Spleen (tissue), 11 donors: ENCODE results near the gene FNDC3A. TPM values are rescaled to one million over a fixed set of nuclear protein-coding genes. Genes with fewer than 3 reads are reported as not detected.

Experiments
- DNase-seq: peaks from one replicate; pipeline ENCODE4 v3.0.0-alpha.2; 2020
- H3K27ac ChIP-seq, 8 donors: fragments of 200-600 bp; sonication (generic) in 7 of 8; 1 replicate in 4 of 8; 2 replicates in 4 of 8; pipeline versions ENCODE4 v1.5.0 to v1.8.0; 2016 to 2021; ENCODE audit warnings: inconsistent platforms in 4 of 8, mild to moderate bottlenecking in 4 of 8, moderate library complexity in 1 of 8
- H3K27me3 ChIP-seq, 7 donors: fragments of 200-600 bp; sonication (generic) in 6 of 7; replicated peaks in 1 of 7; 1 replicate in 4 of 7; 2 replicates in 3 of 7; pipeline versions ENCODE4 v1.5.0 to v1.8.0; 2016 to 2021; ENCODE audit warnings: inconsistent platforms in 3 of 7, mild to moderate bottlenecking in 1 of 7
- H3K36me3 ChIP-seq, 6 donors: fragments of 200-600 bp; sonication (generic) in 5 of 6; 1 replicate in 4 of 6; 2 replicates in 2 of 6; pipeline versions ENCODE4 v1.5.0 to v1.8.0; 2016 to 2021; ENCODE audit warnings: inconsistent platforms in 2 of 6
- H3K4me1 ChIP-seq, 6 donors: fragments of 200-600 bp; sonication (generic) in 5 of 6; 1 replicate in 3 of 6; 2 replicates in 3 of 6; pipeline versions ENCODE4 v1.5.0 to v1.8.0; 2016 to 2021; ENCODE audit warnings: inconsistent platforms in 3 of 6
- H3K4me3 ChIP-seq, 8 donors: fragments of 200-600 bp; sonication (generic) in 7 of 8; 1 replicate in 4 of 8; 2 replicates in 4 of 8; pipeline versions ENCODE4 v1.5.0 to v1.8.0; 2016 to 2021; ENCODE audit warnings: inconsistent platforms in 4 of 8, mild to moderate bottlenecking in 4 of 8, moderate library complexity in 2 of 8
- H3K9me3 ChIP-seq, 8 donors: fragments of 200-600 bp; sonication (generic) in 7 of 8; 1 replicate in 4 of 8; 2 replicates in 4 of 8; pipeline versions ENCODE4 v1.5.0 to v1.8.0; 2016 to 2021; ENCODE audit warnings: inconsistent platforms in 4 of 8
- POLR2A ChIP-seq, 3 donors: fragments of 450-650 bp; IDR thresholded peaks; one replicate each; pipeline ENCODE4 v1.5.1; 2017; ENCODE audit warnings: antibody characterized with exemption in 3 of 3, mild to moderate bottlenecking in 1 of 3
- POLR2AphosphoS5 ChIP-seq, 3 donors: sonication (generic); formaldehyde crosslinking; IDR thresholded peaks; one replicate each; pipeline ENCODE4 v1.5.1; 2017; ENCODE audit warnings: antibody characterized with exemption in 3 of 3
- WGBS, 5 donors: extraction: QIAGEN DNeasy Blood & Tissue Kit in 3 of 5; methylation state at CpG; one replicate each; pipeline versions ENCODE4 v1.1.5 to v1.1.7; 2013 to 2018; 5-methylcytosine and 5-hydroxymethylcytosine counted together
- intact Hi-C: fragments of 100-400 bp; cut with DNase I; formaldehyde crosslinking; loops from one replicate; pipeline ENCODE4 v1.15.0; 2023; ENCODE audit warnings: low total_unique reads
- polyA plus RNA-seq, 3 donors: library from polyadenylated mRNA; stranded (reverse); fragments of 200-250 nt; gene quantifications; one replicate each; pipeline ENCODE4 v1.2.1, GENCODE V29; 2013
- total RNA-seq, 7 donors: library from RNA; depleted of rRNA in 3 of 7; stranded (reverse); fragments of >200 nt in 3 of 7; fragmentation: NEBNext Ultra II Directional in 4 of 7; extraction: Animal tissue kit (Norgen Biotek cat#: 25700) in 4 of 7; gene quantifications; one replicate each; pipeline versions ENCODE4 v1.1.0 to v1.2.1, GENCODE V29; 2016 to 2021
- TF ChIP-seq, protein P1 (sequence below), 11 experiments: fragments of 200-600 bp in 7 of 11; fragments of 450-650 bp in 4 of 11; sonication (generic) in 4 of 11; IDR thresholded peaks in 8 of 11; conservative IDR thresholded peaks in 3 of 11; 1 replicate in 7 of 11; 2 replicates in 4 of 11; pipeline versions ENCODE4 v1.4.0 to v1.8.0; 2016 to 2021; ENCODE audit warnings: antibody characterized with exemption in 11 of 11, inconsistent platforms in 4 of 11, mild to moderate bottlenecking in 1 of 11
- donor health status: healthy with polysubstance abuse.
- donor health status: DM: no; HTN: no; CAD: no; lungs with moderate emphysema.
- donor health status: DM: no; HTN: no; CAD: no.
- donor health status: Bipolar disorder and iron deficiency.
- donor health status: healthy.
- donor health status: DM: no; HTN: no; CAD: no.
- donor health status: DM: yes; HTN: yes; CAD: no.

FNDC3A gene
- total and polyA plus RNA-seq, 10 donors: 11.2 to 83.7 (median 53.8) TPM

GRCh38 chr13:48954081-48954480 lies 21.6 kb upstream of the FNDC3A start:
- H3K27ac ChIP-seq: no peak overlapping the region
- no peaks in the 10 kb centered on the region for H3K4me1 ChIP-seq
- DNase-seq: no peak
- TF ChIP-seq POLR2A (IDR thresholded peaks at IDR 0.05): no peak
- TF ChIP-seq, protein P1, sequence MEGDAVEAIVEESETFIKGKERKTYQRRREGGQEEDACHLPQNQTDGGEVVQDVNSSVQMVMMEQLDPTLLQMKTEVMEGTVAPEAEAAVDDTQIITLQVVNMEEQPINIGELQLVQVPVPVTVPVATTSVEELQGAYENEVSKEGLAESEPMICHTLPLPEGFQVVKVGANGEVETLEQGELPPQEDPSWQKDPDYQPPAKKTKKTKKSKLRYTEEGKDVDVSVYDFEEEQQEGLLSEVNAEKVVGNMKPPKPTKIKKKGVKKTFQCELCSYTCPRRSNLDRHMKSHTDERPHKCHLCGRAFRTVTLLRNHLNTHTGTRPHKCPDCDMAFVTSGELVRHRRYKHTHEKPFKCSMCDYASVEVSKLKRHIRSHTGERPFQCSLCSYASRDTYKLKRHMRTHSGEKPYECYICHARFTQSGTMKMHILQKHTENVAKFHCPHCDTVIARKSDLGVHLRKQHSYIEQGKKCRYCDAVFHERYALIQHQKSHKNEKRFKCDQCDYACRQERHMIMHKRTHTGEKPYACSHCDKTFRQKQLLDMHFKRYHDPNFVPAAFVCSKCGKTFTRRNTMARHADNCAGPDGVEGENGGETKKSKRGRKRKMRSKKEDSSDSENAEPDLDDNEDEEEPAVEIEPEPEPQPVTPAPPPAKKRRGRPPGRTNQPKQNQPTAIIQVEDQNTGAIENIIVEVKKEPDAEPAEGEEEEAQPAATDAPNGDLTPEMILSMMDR (IDR thresholded peaks at IDR 0.05 in 8 of 11, conservative IDR thresholded peaks at IDR 0.05 in 3 of 11): no peak
- TF ChIP-seq POLR2AphosphoS5 (IDR thresholded peaks at IDR 0.05): no peak
- H3K36me3 ChIP-seq: no peaks in the 10 kb centered on the region
- H3K9me3 ChIP-seq: no peaks in the 10 kb centered on the region
- intact Hi-C loops: no loop called here
- 77 to 91% (median 83%) methylated on average over 6 of the region's 6 CpGs for WGBS, 5 donors
- no peak overlapping the region for H3K4me3 ChIP-seq
- no peaks in the 10 kb centered on the region for H3K27me3 ChIP-seq

DNA sequence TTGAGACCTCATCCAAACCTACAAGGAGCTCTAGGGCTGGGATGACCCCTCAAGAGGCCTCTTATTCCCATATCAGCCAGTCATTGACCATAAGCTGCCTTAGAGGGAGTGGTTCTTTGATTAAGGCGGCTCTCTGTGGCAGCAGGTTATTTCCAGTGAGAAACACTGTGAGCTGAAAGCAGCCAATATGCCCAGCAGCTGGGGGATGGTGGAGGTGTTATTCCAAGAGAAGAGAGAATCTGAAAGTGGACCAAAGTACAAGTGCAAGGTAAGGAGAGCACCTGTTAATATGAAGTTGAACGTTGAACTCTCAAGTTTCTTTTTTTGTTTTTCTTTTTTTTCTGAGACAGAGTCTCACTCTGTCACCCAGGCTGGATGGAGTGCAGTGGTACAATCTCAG lies 20.2 kb upstream of the FNDC3A start:
- no peak overlapping the region for H3K4me3 ChIP-seq
- no peaks in the 10 kb centered on the region for H3K27me3 ChIP-seq
- TF ChIP-seq, protein P1 (IDR thresholded peaks at IDR 0.05 in 8 of 11, conservative IDR thresholded peaks at IDR 0.05 in 3 of 11): no peak
- no peak for TF ChIP-seq POLR2AphosphoS5 (IDR thresholded peaks at IDR 0.05)
- TF ChIP-seq POLR2A (IDR thresholded peaks at IDR 0.05): no peak
- no peaks in the 10 kb centered on the region for H3K9me3 ChIP-seq
- intact Hi-C loops: no loop called here
- no peaks in the 10 kb centered on the region for H3K36me3 ChIP-seq
- no peaks in the 10 kb centered on the region for H3K4me1 ChIP-seq
- no peak for DNase-seq
- WGBS, 5 donors: 48 to 93% (median 68%) methylated on average over 2 of the region's 2 CpGs
- H3K27ac ChIP-seq: no peak overlapping the region

GRCh38 chr13:48961379-48961778 lies 14.3 kb upstream of the FNDC3A start:
- Histone ChIP-seq H3K27me3 (no peaks in the 10 kb centered on the region), H3K4me3 (no peak overlapping the region), H3K27ac (no peak overlapping the region), H3K4me1 (peaks cover 0 to 3% (median 0%) of the 10 kb centered on the region in 6 donors), H3K9me3 (no peaks in the 10 kb centered on the region), H3K36me3 (no peaks in the 10 kb centered on the region)
- no peak for DNase-seq
- 73 to 82% (median 78%) methylated on average over 2 of the region's 2 CpGs; no CpG with 5 or more reads in 1 of the 5 donors for WGBS, 5 donors
- intact Hi-C loops: no loop called here
- TF ChIP-seq POLR2A (IDR thresholded peaks at IDR 0.05): no peak
- no peak for TF ChIP-seq POLR2AphosphoS5 (IDR thresholded peaks at IDR 0.05)
- TF ChIP-seq, protein P1 (IDR thresholded peaks at IDR 0.05 in 8 of 11, conservative IDR thresholded peaks at IDR 0.05 in 3 of 11): no peak

DNA sequence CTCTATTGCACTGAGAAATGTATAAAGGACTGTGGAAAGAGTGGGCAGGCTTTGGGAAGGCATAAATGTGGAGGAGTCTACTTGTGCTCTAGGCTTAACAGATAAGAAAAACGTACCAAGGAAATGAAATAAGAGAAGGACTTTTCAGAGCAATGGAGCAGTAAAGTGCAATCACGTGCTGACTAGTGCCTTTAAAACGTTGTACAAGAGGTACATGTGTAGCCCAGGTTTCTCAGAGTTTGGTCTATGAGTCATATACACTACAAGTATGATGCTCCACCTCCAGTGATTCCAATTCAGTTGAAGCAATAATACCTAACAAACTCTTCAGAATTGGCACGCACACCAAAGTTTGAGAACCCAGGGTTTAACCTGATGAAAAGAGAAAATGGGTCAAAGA lies 13.4 kb upstream of the FNDC3A start:
- no peak overlapping the region for H3K27ac ChIP-seq
- no peaks in the 10 kb centered on the region for H3K9me3 ChIP-seq
- no peak for DNase-seq
- H3K4me1 ChIP-seq: peaks cover 0 to 3% (median 0%) of the 10 kb centered on the region in 6 donors
- no peaks in the 10 kb centered on the region for H3K36me3 ChIP-seq
- intact Hi-C loops: no loop called here
- 66 to 95% (median 75%) methylated on average over 1 to 4 of the region's 4 CpGs for WGBS, 5 donors
- H3K27me3 ChIP-seq: no peaks in the 10 kb centered on the region
- TF ChIP-seq, protein P1 (IDR thresholded peaks at IDR 0.05 in 8 of 11, conservative IDR thresholded peaks at IDR 0.05 in 3 of 11): no peak
- TF ChIP-seq POLR2A (IDR thresholded peaks at IDR 0.05) (no peak), POLR2AphosphoS5 (IDR thresholded peaks at IDR 0.05) (no peak)
- H3K4me3 ChIP-seq: no peak overlapping the region
